Body of pancreas (tissue), 4 donors: Measurements from ENCODE around the gene RAB11FIP3.
"Not testable (repeated sequence)": the region's sequence is repeated elsewhere in the genome, so short reads cannot be mapped to it uniquely, and the experiment has no call there.

Experiments
- CTCF ChIP-seq, 7 experiments: fragments of 450-650 bp in 4 of 7; fragments of 200-600 bp in 3 of 7; sonication (generic) in 3 of 7; IDR thresholded peaks; one replicate each; pipeline ENCODE4 v1.5.1; 2016 to 2019; ENCODE audit warnings: antibody characterized with exemption in 7 of 7
- POLR2A ChIP-seq, 3 donors: fragments of 450-650 bp; IDR thresholded peaks; one replicate each; pipeline ENCODE4 v1.6.1; 2016; ENCODE audit warnings: antibody characterized with exemption in 3 of 3, mild to moderate bottlenecking in 2 of 3

GRCh38 chr16:478287-478686 is 52.8 kb downstream of the RAB11FIP3 start:
- not testable (repeated sequence) for TF ChIP-seq CTCF, POLR2A (IDR thresholded peaks at IDR 0.05)
